AG10803 (cell line): ENCODE measurements around the gene OPRL1.

Experiments
- DNase-seq: peaks from one replicate; pipeline ENCODE4 v3.0.0; 2010; ENCODE audit warnings: low read depth
- H3K4me3 ChIP-seq: 2 replicates; pipeline ENCODE4 v1.5.1; 2011; ENCODE audit warnings: mild to moderate bottlenecking, low read length, control low read depth
- CTCF ChIP-seq: conservative IDR thresholded peaks from 2 replicates; pipeline ENCODE4 v1.5.1; 2011; ENCODE audit warnings: mild to moderate bottlenecking, low read length, control low read depth, inconsistent platforms

OPRL1 gene

GRCh38 chr20:64140956-64141355, 61.1 kb downstream of the OPRL1 start:
- H3K4me3 ChIP-seq, result no peak overlapping the region
- TF ChIP-seq CTCF, result no peak
- DNase-seq, result no peak

- TF ChIP-seq CTCF, result no peak
- no peak overlapping the region for H3K4me3 ChIP-seq
- no peak for DNase-seq
These were observed 62.7 kb downstream of the OPRL1 start for GRCh38 chr20:64142590-64142989.

GRCh38 chr20:64143018-64143801, 63.3 kb downstream of the OPRL1 start:
- TF ChIP-seq CTCF, result no peak
- no peak for DNase-seq
- H3K4me3 ChIP-seq, result no peak overlapping the region

GRCh38 chr20:64144144-64144912, 64.4 kb downstream of the OPRL1 start:
- TF ChIP-seq CTCF, result no peak
- no peak for DNase-seq
- no peak overlapping the region for H3K4me3 ChIP-seq

- TF ChIP-seq CTCF, result no peak
- no peak overlapping the region for H3K4me3 ChIP-seq
- DNase-seq, result no peak
These were observed 65.8 kb downstream of the OPRL1 start for GRCh38 chr20:64145458-64146300.

- DNase-seq, result no peak
- H3K4me3 ChIP-seq, result no peak overlapping the region
- TF ChIP-seq CTCF, result no peak
These were observed 66.5 kb downstream of the OPRL1 start for GRCh38 chr20:64146301-64146935.
